ENCODE data around the gene PDE5A.

GRCh38 chr4:119477412-119478053 lies 151.1 kb downstream of the PDE5A start:
- TF ChIP-seq POLR2A (IDR thresholded peaks at IDR 0.05) (no peak), POLR2AphosphoS5 (IDR thresholded peaks at IDR 0.05) (no peak)

Measured in transverse colon (tissue), 3 donors.